DLD1 (cell line): ENCODE measurements around the gene CCDC63.
"Not testable (repeated sequence)": the region's sequence is repeated elsewhere in the genome, so short reads cannot be mapped to it uniquely, and the experiment has no call there.

Source experiments
- in situ Hi-C: cut with HindIII; loops from 2 replicates; pipeline ENCODE4 v1.10.0; 2017; ENCODE audit warnings: low sequenced_read_pairs

CCDC63 gene

GRCh38 chr12:110943373-110943772 is 96.6 kb downstream of the CCDC63 start:
- in situ Hi-C loops: no loop called here

DNA sequence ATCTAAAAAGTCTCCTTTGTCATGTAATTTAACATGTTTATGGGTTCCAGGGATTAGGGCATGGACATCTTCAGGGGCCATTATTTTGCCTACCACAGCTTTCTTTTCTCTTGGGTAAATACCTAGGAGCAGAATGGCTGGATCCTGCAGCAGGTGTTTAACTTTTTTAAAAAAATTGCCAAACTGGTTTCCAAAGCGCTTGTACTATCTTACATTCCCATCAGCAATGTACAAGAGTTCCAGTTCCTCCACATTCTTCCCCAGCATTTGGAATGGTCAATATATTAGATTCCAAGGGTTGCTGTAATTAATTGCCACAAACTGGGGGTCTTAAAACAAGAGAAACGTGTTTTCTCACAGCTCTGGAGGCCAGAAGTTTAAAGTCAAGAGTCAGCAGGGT is 101.3 kb downstream of the CCDC63 start:
- in situ Hi-C loops: no loop called here

- in situ Hi-C loops: not testable (repeated sequence)
Observed at GRCh38 chr12:110950466-110950865, 103.7 kb downstream of the CCDC63 start.

GRCh38 chr12:110950867-110951266 is 104.1 kb downstream of the CCDC63 start:
- in situ Hi-C loops: not testable (repeated sequence)
